Mucosa of descending colon (tissue), 3 donors: ENCODE data around the gene FGG. TPM values are rescaled to one million over a fixed set of nuclear protein-coding genes. Genes with fewer than 3 reads are reported as not detected.

Source experiments
- ATAC-seq: fragments of 200-7000 bp; cut with Tn5 transposase; one replicate; pipeline ENCODE4 v1.9.1; 2020; ENCODE audit warnings: mild to moderate bottlenecking, moderate library complexity
- DNase-seq, 3 donors: peaks; one replicate each; pipeline ENCODE4 v3.0.0-alpha.2; 2020
- H3K36me3 ChIP-seq: fragments of 200-600 bp; one replicate; pipeline ENCODE4 v1.8.0; 2021; ENCODE audit warnings: low read depth, mild to moderate bottlenecking
- H3K4me1 ChIP-seq: fragments of 200-600 bp; one replicate; pipeline ENCODE4 v1.8.0; 2021; ENCODE audit warnings: low read depth, mild to moderate bottlenecking
- H3K4me3 ChIP-seq: fragments of 200-600 bp; one replicate; pipeline ENCODE4 v1.8.0; 2021; ENCODE audit warnings: mild to moderate bottlenecking
- H3K9me3 ChIP-seq: fragments of 200-600 bp; one replicate; pipeline ENCODE4 v1.8.0; 2021; ENCODE audit warnings: mild to moderate bottlenecking
- CTCF ChIP-seq: fragments of 200-600 bp; IDR thresholded peaks from one replicate; pipeline ENCODE4 v1.8.0; 2022; ENCODE audit warnings: antibody characterized with exemption, mild to moderate bottlenecking
- intact Hi-C, 2 donors: fragments of 100-400 bp; cut with DNase I in 1 of 2; cut with micrococcal nuclease in 1 of 2; formaldehyde crosslinking; loops; one replicate each; pipeline versions ENCODE4 v1.11.0 to v1.11.1; 2022; cut with DNase I, micrococcal nuclease
- total RNA-seq, 3 donors: library from RNA; stranded (reverse); fragmentation: NEBNext Ultra II Directional in 2 of 3; extraction: Animal tissue kit (Norgen Biotek cat#: 25700) in 2 of 3; gene quantifications; one replicate each; pipeline versions ENCODE4 v1.2.1 to v1.2.4, GENCODE V29; 2021 to 2023
- donor health status: DM: no; HTN: no; CAD: no; lungs with moderate emphysema.
- donor health status: DM: no; HTN: no; CAD: no.
- donor health status: DM: no; HTN: yes; CAD: no.

FGG gene
- total RNA-seq, 3 donors from 2014 or later, result 0.69 TPM; not detected in 2

GRCh38 chr4:154618708-154619315 lies 6.4 kb upstream of the FGG start:
- TF ChIP-seq CTCF, result peak; percentile 38
- no peak overlapping the region for H3K4me3 ChIP-seq
- peak; percentile 82 for ATAC-seq
- intact Hi-C loops, result loop anchor here in 1 of 2 donors (2.0 kb wide), 1 partner anchor 60 kb away; no protein-coding TSS in a partner anchor
- no peaks in the 10 kb centered on the region for H3K36me3 ChIP-seq
- no peaks in the 10 kb centered on the region for H3K9me3 ChIP-seq
- H3K4me1 ChIP-seq, result peaks cover 19% of the 10 kb centered on the region
- DNase-seq, result peak in 2 of 3 donors; percentile 73 to 93

- intact Hi-C loops, result loop anchor here in 1 of 2 donors (2.0 kb wide), 1 partner anchor 59 kb away; no protein-coding TSS in a partner anchor
- peaks cover 19% of the 10 kb centered on the region for H3K4me1 ChIP-seq
- H3K9me3 ChIP-seq, result no peaks in the 10 kb centered on the region
- H3K36me3 ChIP-seq, result no peaks in the 10 kb centered on the region
- no peak overlapping the region for H3K4me3 ChIP-seq
- ATAC-seq (peak; percentile 84), DNase-seq (no peak)
- TF ChIP-seq CTCF, result no peak
Observed at GRCh38 chr4:154617820-154618317, 5.4 kb upstream of the FGG start.

GRCh38 chr4:154616731-154617130 lies 4.3 kb upstream of the FGG start:
- Histone ChIP-seq H3K4me1 (peaks cover 19% of the 10 kb centered on the region), H3K9me3 (no peaks in the 10 kb centered on the region), H3K36me3 (no peaks in the 10 kb centered on the region), H3K4me3 (no peak overlapping the region)
- no peak for TF ChIP-seq CTCF
- ATAC-seq, result peak; percentile 33
- intact Hi-C loops, result no loop called here
- no peak for DNase-seq

- no peaks in the 10 kb centered on the region for H3K36me3 ChIP-seq
- DNase-seq, result peak in 1 of 3 donors; percentile 9
- no peak overlapping the region for H3K4me3 ChIP-seq
- TF ChIP-seq CTCF, result no peak
- peaks cover 19% of the 10 kb centered on the region for H3K4me1 ChIP-seq
- ATAC-seq, result no peak
- no peaks in the 10 kb centered on the region for H3K9me3 ChIP-seq
- intact Hi-C loops, result no loop called here
Observed at GRCh38 chr4:154616287-154616686, 3.8 kb upstream of the FGG start.

GRCh38 chr4:154615211-154615610 lies 2.8 kb upstream of the FGG start:
- intact Hi-C loops, result no loop called here

More at GRCh38 chr4:154615211-154615610, 2.8 kb upstream of the FGG start:
- DNase-seq (no peak), ATAC-seq (no peak)
- H3K9me3 ChIP-seq, result no peaks in the 10 kb centered on the region
- no peak for TF ChIP-seq CTCF
- H3K36me3 ChIP-seq, result no peaks in the 10 kb centered on the region
- no peak overlapping the region for H3K4me3 ChIP-seq
- peaks cover 19% of the 10 kb centered on the region for H3K4me1 ChIP-seq
